Testis (tissue), 2 donors: ENCODE results near the gene STS.

Experiments
- CTCF ChIP-seq, 3 experiments: fragments of 450-650 bp in 2 of 3; fragments of 200-600 bp in 1 of 3; sonication (generic) in 1 of 3; IDR thresholded peaks; one replicate each; pipeline ENCODE4 v1.5.1; 2016 to 2019; ENCODE audit warnings: antibody characterized with exemption in 3 of 3, mild to moderate bottlenecking in 2 of 3, moderate library complexity in 1 of 3
- POLR2A ChIP-seq: fragments of 450-650 bp; IDR thresholded peaks from one replicate; pipeline ENCODE4 v1.6.1; 2017; ENCODE audit warnings: antibody characterized with exemption, mild to moderate bottlenecking, moderate library complexity

- no peak for TF ChIP-seq POLR2A
- TF ChIP-seq CTCF (IDR thresholded peaks at IDR 0.05), result no peak
Measured at GRCh38 chrX:7147413-7147977, at the start of gene STS.
